ENCODE data around the gene CALCOCO1. TPM values are rescaled to one million over a fixed set of nuclear protein-coding genes. Genes with fewer than 3 reads are reported as not detected.
A peak's percentile ranks its signal among the peaks of the same experiment; 100 is the strongest.

Gene CALCOCO1
- total and polyA plus RNA-seq, 2 of the 8 experiments (the other 6 are each of a cell fraction or from before 2014, with no cell fraction given), result 20.3 to 39.3 TPM

DNA sequence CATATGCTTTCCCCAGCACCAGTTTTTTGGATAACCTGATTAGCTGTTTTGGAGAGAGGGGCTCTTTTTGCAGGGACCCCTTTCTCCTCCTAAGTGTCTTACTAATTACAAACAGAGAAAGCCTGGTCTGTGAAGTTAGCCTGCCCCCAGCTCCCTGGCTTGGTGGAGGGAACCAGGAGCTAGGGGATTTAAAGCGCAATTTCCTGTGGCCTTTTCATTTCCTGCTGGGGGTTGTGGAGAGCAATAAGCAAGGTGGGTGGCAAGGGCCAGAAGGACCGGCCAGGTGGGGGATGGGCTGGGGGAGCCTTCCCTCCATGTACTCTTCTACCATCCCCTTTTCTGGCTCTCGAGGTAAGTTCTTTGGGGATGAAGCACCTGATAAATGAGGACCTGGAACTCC lies 28.6 kb upstream of the CALCOCO1 start:
- 36% methylated on average over 3 of the region's 3 CpGs; no CpG with 5 or more reads in 1 of the 2 experiments for WGBS, 2 experiments (ENCODE audit: extremely low coverage in 1 of 2, insufficient coverage in 1 of 2, insufficient read length in 1 of 2, insufficient replicate concordance in 2 of 2, low coverage in 1 of 2, low lambda C conversion rate in 2 of 2, missing lambda C conversion rate in 1 of 2)
- H3K56ac ChIP-seq (replicated peaks; ENCODE audit: insufficient read length, low read depth, low read length), result no peak overlapping the region
- peak overlapping the region; percentile 16; the same call in 1 of the 2 replicates for H3K18ac ChIP-seq (ENCODE audit: extremely low read depth, low read length)
- H2BK20ac ChIP-seq (ENCODE audit: low read length), result no peak overlapping the region
- no peak overlapping the region for H3K27ac ChIP-seq (ENCODE audit: low read depth, low read length)
- no peak overlapping the region for H3K9ac ChIP-seq (replicated peaks in 1 of 4; ENCODE audit: extremely low read depth in 1 of 4, low read depth in 3 of 4, low read length in 3 of 4)
- no peak overlapping the region for H2BK120ac ChIP-seq (replicated peaks; ENCODE audit: low read depth, low read length)
- no peak overlapping the region for H3K14ac ChIP-seq (ENCODE audit: insufficient read length)
- no peaks in the 10 kb centered on the region for H3K79me2 ChIP-seq (ENCODE audit: control insufficient read depth in 1 of 2, insufficient read depth in 2 of 2, low read length in 2 of 2)
- TF ChIP-seq YY1 (IDR thresholded peaks at IDR 0.05; ENCODE audit: low read depth, low read length) (no peak), TCF12 (IDR thresholded peaks at IDR 0.05; ENCODE audit: low read depth, low read length) (no peak), KDM4A (IDR thresholded peaks at IDR 0.05; ENCODE audit: low read depth, low read length, severe bottlenecking) (no peak), POU5F1 (IDR thresholded peaks at IDR 0.05; ENCODE audit: low read depth, low read length) (no peak), KDM1A (IDR thresholded peaks at IDR 0.05; ENCODE audit: borderline replicate concordance, low read length) (no peak), CREB1 (IDR thresholded peaks at IDR 0.05) (no peak), CBX5 (IDR thresholded peaks at IDR 0.05; ENCODE audit: low read depth, low read length) (no peak), SIRT6 (IDR thresholded peaks at IDR 0.05; ENCODE audit: low read length) (no peak)
- TF ChIP-seq, protein P1, sequence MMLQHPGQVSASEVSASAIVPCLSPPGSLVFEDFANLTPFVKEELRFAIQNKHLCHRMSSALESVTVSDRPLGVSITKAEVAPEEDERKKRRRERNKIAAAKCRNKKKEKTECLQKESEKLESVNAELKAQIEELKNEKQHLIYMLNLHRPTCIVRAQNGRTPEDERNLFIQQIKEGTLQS (IDR thresholded peaks at IDR 0.05; ENCODE audit: insufficient read depth, low read depth, low read length), result no peak
- H4K91ac ChIP-seq (replicated peaks; ENCODE audit: insufficient read length, low read length), result no peak overlapping the region
- H2BK5ac ChIP-seq (ENCODE audit: low read depth, low read length), result peak overlapping the region; percentile 76; the same call in 1 of the 2 replicates
- ChIA-PET POLR2A (ENCODE audit: partially characterized antibody) (interaction anchor here (0.7 to 1.3 kb wide), 2 partner anchors 80 to 186 kb away, joined by 3 read pairs; partner anchors contain the start of gene ATP5MC2), CTCF (ENCODE audit: partially characterized antibody) (interaction anchor here (0.5 to 7.5 kb wide), 28 partner anchors 10 to 451 kb away, joined by 3 to 152 read pairs (median 4); partner anchors contain the start of gene HOXC12)
- H4K5ac ChIP-seq (ENCODE audit: insufficient read length, low read depth, low read length), result no peak overlapping the region
- no peaks in the 10 kb centered on the region for H4K20me1 ChIP-seq (replicated peaks in 1 of 2; ENCODE audit: control insufficient read depth in 1 of 2, insufficient read depth in 2 of 2, low read length in 2 of 2)
- H4K8ac ChIP-seq (ENCODE audit: extremely low read depth, insufficient read depth, low read length), result no peak overlapping the region
- no peak overlapping the region for H3K4ac ChIP-seq (replicated peaks; ENCODE audit: insufficient read length, low read depth, low read length)
- peaks cover 11% of the 10 kb centered on the region; the same call in 1 of the 2 replicates for H3K23me2 ChIP-seq (ENCODE audit: low read depth, low read length)
- no peak overlapping the region for H2BK15ac ChIP-seq (ENCODE audit: low read length)
- H3K23ac ChIP-seq (ENCODE audit: insufficient read length), result no peak overlapping the region
- H3K9me3 ChIP-seq (ENCODE audit: insufficient read depth in 2 of 2, low read depth in 1 of 2, low read length in 1 of 2), result no peaks in the 10 kb centered on the region
- 0 out of 8 replicates have a peak overlapping the region, but pooled peaks of 1 of the 4 experiments have one; percentile 12 for H3K4me3 ChIP-seq (ENCODE audit: extremely low read depth in 1 of 4, insufficient read depth in 2 of 4, low read depth in 3 of 4, low read length in 4 of 4)
- H3K27me3 ChIP-seq (replicated peaks in 1 of 4; ENCODE audit: control insufficient read depth in 3 of 4, extremely low read depth in 1 of 4, insufficient read depth in 3 of 4, low read length in 3 of 4), result peaks cover 29 to 50% (median 45%) of the 10 kb centered on the region in 4 experiments
- FAIRE-seq (no peak), DNase-seq (ENCODE audit: low read depth in 1 of 2, low spot score in 2 of 2) (no peak)
- peaks cover 3 to 22% (median 8%) of the 10 kb centered on the region in 4 experiments for H3K4me1 ChIP-seq (replicated peaks in 1 of 4; ENCODE audit: control insufficient read depth in 3 of 4, insufficient read depth in 4 of 4, low read length in 3 of 4)
- H3K4me2 ChIP-seq (ENCODE audit: insufficient read depth in 1 of 2, low read depth in 2 of 2, low read length in 2 of 2), result peak overlapping the region; percentile 21 to 39; a peak in 3 of 4 replicates
- H2AK5ac ChIP-seq (ENCODE audit: low read depth, low read length), result no peak overlapping the region
- H2AFZ ChIP-seq (ENCODE audit: low read length), result no peak overlapping the region
- no peak overlapping the region for H2BK12ac ChIP-seq (ENCODE audit: low read depth, low read length)
- H3K36me3 ChIP-seq (ENCODE audit: control insufficient read depth in 2 of 4, insufficient read depth in 4 of 4, low read length in 3 of 4), result no peaks in the 10 kb centered on the region
- no peaks in the 10 kb centered on the region for H3K79me1 ChIP-seq (ENCODE audit: low read depth, low read length)
